Measurements from ENCODE around the gene SLC10A6. TPM values are rescaled to one million over a fixed set of nuclear protein-coding genes. Genes with fewer than 3 reads are reported as not detected.

The SLC10A6 gene
- total and polyA plus RNA-seq, 8 donors, result 0.48 to 7.6 (median 1.5) TPM; not detected in 5

DNA sequence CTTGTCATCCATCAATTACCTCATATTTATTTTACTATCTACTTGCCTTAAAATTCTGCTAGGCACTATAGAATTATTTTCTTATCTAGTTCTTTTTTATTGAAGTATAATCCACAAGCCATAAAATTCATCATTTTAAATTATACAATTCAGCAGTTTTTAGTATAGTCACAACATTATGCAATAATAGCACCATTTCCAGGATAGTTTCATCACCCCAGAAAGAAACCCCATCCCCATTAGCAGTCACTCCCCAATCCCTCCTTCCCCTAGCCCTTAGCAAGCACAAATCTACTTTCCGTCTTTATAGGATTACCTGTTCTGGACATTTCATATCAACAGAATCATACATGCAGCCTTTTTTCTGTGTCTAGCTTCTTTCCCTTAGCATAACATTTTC lies 15.6 kb downstream of the SLC10A6 start:
- no peak for TF ChIP-seq CTCF (IDR thresholded peaks at IDR 0.05)
- no peak for TF ChIP-seq POLR2AphosphoS5 (IDR thresholded peaks at IDR 0.05)
- TF ChIP-seq POLR2A (IDR thresholded peaks at IDR 0.05), result no peak
- no peak for TF ChIP-seq EP300 (IDR thresholded peaks at IDR 0.05)
- no peaks in the 10 kb centered on the region for H3K27me3 ChIP-seq
- H3K4me3 ChIP-seq, result no peak overlapping the region
- 82 to 96% (median 95%) methylated on average over 1 of the region's 1 CpG for WGBS, 5 donors
- H3K9me3 ChIP-seq, result peaks cover 0 to 5% (median 0%) of the 10 kb centered on the region in 4 donors
- intact Hi-C loops (cut with DNase I; ENCODE audit: low total_unique reads), result no loop called here
- H3K36me3 ChIP-seq, result no peaks in the 10 kb centered on the region
- DNase-seq, result no peak
- no peak overlapping the region for H3K27ac ChIP-seq
- H3K4me1 ChIP-seq, result no peaks in the 10 kb centered on the region

DNA sequence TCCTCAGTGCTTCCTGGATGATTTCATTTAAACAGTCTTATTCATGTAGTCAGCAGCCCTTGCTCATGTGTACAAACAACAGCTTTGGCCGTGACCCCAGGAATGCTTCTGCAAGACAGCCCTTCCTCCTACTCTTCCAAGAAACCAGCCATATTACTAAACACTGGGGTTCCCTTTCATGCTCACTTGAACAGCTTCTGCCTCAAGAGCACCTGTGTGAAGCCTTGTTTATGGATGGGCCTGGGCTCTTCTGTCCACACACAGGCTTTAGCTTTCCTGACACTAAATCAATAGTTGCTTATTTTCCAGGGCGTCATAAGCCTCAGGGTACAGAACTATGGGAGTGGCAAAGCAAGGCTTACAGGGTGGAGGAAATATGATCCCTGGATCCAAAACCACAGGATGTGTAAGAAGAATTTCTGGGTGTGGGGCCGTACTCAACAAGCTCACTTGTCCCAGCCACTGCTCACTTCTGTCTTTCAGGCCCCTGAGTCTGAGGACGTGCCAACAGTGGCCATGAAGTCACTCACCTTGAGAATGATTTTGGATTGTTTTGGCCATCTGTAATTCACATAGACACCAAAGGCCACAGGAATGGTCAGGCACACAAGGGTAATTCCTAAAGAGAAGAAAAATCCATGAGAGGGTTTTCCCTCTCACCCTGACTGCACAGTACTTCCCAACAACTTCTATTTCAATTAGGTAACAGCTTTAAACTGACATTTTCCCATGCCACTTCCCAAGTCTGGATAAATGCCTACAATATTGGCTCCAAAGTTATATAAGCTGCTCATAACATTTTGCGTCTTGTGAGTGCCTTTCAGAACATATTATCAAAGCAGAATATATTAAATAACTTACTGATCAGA lies 17.7 kb downstream of the SLC10A6 start:
- 68 to 77% (median 72%) methylated on average over 5 of the region's 5 CpGs for WGBS, 5 donors
- intact Hi-C loops (cut with DNase I; ENCODE audit: low total_unique reads), result no loop called here
- H3K36me3 ChIP-seq, result no peaks in the 10 kb centered on the region
- H3K27me3 ChIP-seq, result no peaks in the 10 kb centered on the region
- H3K4me1 ChIP-seq, result no peaks in the 10 kb centered on the region
- TF ChIP-seq POLR2A (IDR thresholded peaks at IDR 0.05) (no peak), POLR2AphosphoS5 (IDR thresholded peaks at IDR 0.05) (no peak), EP300 (IDR thresholded peaks at IDR 0.05) (no peak), CTCF (IDR thresholded peaks at IDR 0.05) (no peak)
- H3K27ac ChIP-seq, result no peak overlapping the region
- no peak overlapping the region for H3K4me3 ChIP-seq
- peak in 1 of 2 donors; percentile 43 for DNase-seq
- peaks cover 0 to 5% (median 0%) of the 10 kb centered on the region in 4 donors for H3K9me3 ChIP-seq

DNA sequence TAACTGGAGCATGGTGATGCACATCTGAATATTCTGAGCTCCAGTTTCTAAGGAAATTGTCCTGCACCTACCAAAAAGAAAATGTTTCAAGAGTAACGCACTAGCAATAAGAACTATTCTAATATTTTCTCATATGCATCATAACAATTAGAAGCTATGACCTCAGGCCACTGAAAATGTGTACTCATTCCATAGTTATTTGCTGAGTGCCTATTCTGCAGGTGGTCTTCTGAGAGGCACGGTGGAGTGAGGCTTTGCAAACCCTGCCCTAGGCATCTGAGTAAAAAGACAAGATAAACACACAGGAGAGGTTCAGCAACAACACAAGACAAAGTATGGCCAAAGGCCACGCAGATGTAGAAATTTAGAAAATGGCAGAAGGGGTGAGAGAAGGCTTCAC lies 23.7 kb downstream of the SLC10A6 start:
- Histone ChIP-seq H3K4me1 (no peaks in the 10 kb centered on the region), H3K27ac (no peak overlapping the region), H3K36me3 (no peaks in the 10 kb centered on the region), H3K9me3 (peaks cover 0 to 5% (median 0%) of the 10 kb centered on the region in 4 donors), H3K27me3 (no peaks in the 10 kb centered on the region), H3K4me3 (no peak overlapping the region)
- no peak for DNase-seq
- intact Hi-C loops (cut with DNase I; ENCODE audit: low total_unique reads), result no loop called here
- WGBS, 5 donors, result 69 to 81% (median 77%) methylated on average over 3 of the region's 3 CpGs
- TF ChIP-seq CTCF (IDR thresholded peaks at IDR 0.05) (no peak), POLR2A (IDR thresholded peaks at IDR 0.05) (no peak), EP300 (IDR thresholded peaks at IDR 0.05) (no peak), POLR2AphosphoS5 (IDR thresholded peaks at IDR 0.05) (no peak)

- H3K9me3 ChIP-seq, result no peaks in the 10 kb centered on the region
- DNase-seq, result no peak
- H3K4me3 ChIP-seq, result no peak overlapping the region
- H3K27ac ChIP-seq, result no peak overlapping the region
- H3K27me3 ChIP-seq, result no peaks in the 10 kb centered on the region
- intact Hi-C loops (cut with DNase I; ENCODE audit: low total_unique reads), result no loop called here
- WGBS, 5 donors, result 87 to 97% (median 95%) methylated on average over 2 of the region's 2 CpGs
- TF ChIP-seq POLR2A (IDR thresholded peaks at IDR 0.05), result no peak
- no peak for TF ChIP-seq POLR2AphosphoS5 (IDR thresholded peaks at IDR 0.05)
- TF ChIP-seq CTCF (IDR thresholded peaks at IDR 0.05), result no peak
- no peak for TF ChIP-seq EP300 (IDR thresholded peaks at IDR 0.05)
- no peaks in the 10 kb centered on the region for H3K36me3 ChIP-seq
- peaks cover 0 to 13% (median 0%) of the 10 kb centered on the region in 4 donors for H3K4me1 ChIP-seq
These were observed 27.0 kb downstream of the SLC10A6 start for GRCh38 chr4:86822136-86822535.

Data from stomach (tissue), 9 donors.